CD4-positive, alpha-beta T cell treated with Interleukin-4 for 1 hour (primary cell): ENCODE data around the gene SNAPIN.
A peak's percentile ranks its signal among the peaks of the same experiment; 100 is the strongest.

ENCODE experiments used
- DNase-seq, 2 donors: peaks; one replicate each; pipeline ENCODE4 v3.0.0-alpha.2; 2020 to 2022

Gene SNAPIN, protein sequence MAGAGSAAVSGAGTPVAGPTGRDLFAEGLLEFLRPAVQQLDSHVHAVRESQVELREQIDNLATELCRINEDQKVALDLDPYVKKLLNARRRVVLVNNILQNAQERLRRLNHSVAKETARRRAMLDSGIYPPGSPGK

DNA sequence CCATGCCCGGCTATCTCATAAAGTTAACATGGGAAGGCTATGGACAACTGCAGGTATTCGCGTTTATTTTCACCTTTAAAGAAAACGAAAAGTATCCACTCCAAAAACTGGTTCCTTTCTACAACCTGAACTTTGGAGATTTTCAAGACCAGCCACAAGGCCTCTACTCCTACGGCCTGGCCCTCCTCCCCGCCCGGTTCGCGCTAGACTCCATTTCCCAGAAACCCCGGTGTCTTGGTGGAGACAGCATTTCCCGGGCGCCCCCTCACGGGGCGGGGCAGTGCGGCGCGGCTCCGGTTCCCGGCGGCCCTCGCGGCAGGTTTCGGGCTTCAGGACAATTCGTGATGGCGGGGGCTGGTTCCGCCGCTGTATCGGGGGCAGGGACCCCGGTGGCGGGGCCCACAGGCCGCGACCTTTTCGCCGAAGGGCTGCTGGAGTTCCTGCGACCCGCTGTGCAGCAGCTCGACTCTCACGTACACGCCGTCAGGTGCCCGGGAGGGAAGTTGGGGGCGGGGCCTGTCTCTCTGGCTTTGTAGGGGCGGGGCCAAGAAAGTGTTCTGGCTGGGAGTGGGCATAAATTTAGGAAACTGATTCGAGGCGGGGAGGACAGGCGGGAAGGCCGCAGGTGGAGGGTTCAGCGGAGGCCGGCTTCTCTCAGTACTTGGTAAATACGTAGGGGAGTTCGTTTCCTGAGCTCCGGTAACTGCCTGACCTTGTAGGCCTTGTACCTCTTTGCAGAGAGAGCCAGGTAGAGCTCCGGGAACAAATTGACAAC lies at the start of gene SNAPIN:
SNAPIN (plus strand) TSS at position 304 of the 775 bp plus-strand sequence; CDS start at position 345, 41 bp downstream.
- DNase-seq, result peak; percentile 88 to 91

DNA sequence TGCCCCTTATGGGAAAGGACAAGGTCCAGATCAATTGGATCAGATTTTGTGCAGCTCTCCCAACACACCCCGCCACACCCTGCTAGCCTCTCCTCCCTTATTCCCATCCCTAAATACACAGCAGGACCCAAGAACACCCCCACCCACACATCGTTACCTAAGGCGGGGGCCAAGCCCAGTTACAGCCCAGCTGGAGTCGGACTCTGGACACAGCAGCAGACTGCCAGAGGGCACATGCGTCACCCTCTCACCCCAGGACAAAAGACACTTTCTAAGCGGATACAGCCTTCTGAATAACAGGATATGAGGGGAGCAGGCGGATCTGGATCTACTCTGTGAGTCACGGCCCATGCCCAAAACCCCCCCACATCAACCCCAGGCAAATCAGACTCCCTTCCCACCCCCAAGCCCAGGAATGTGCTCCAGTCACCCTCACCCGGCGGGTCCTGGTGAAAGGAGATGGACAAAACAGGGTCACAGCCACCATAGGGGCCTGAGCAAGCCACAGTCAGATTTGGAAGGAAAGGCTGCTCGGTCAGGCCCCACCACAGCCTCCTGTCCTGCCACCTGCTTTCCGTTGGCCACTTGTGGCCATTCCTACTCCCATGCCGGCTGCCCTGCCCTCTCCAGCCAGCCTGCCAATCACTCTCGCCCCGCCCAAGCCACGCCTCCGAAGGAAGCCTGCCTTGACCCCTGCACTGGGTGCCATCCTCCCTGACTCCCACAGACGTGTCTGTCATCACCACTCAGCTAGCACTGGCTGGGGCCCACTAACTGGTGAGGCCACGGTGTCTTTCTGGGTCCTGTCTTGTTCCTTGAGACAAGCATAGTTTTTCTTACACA lies 49.5 kb upstream of the SNAPIN start:
- no peak for DNase-seq

DNA sequence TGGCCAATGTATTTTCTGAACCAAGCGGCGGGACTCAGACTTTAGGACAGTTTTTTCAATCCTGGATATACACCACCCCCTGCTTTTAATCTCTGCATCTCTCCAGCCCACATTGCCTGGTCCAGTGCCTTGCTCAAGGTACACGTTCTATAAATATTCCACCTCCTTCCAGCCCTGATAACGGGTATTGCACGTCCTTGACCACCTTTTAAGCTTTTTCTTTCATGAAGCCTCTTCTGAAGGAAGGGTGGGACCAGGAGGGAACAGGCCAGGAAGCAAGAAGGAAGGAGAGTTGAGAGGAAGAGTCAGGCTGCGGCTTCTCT lies 49.0 kb upstream of the SNAPIN start:
- DNase-seq, result no peak

DNA sequence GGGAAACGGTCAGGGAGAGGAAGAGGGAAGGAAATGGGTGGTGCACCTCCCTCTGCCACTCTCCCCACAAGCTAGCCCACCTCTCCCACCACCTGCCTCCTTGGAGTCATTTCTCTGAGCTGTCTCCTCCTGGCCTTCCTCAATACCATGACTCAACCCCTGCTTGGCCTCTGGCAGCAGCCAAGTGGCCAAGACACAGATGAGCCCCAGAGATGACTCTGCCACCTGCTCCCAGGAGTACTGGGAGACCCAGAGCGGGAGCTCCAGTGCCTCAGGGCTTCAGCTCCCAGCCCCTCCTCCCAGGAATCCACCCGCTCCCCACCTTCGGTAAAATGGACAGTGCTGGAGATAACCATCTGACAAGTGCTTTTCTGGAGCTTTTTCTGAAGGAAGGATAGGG lies 48.2 kb upstream of the SNAPIN start:
- no peak for DNase-seq

DNA sequence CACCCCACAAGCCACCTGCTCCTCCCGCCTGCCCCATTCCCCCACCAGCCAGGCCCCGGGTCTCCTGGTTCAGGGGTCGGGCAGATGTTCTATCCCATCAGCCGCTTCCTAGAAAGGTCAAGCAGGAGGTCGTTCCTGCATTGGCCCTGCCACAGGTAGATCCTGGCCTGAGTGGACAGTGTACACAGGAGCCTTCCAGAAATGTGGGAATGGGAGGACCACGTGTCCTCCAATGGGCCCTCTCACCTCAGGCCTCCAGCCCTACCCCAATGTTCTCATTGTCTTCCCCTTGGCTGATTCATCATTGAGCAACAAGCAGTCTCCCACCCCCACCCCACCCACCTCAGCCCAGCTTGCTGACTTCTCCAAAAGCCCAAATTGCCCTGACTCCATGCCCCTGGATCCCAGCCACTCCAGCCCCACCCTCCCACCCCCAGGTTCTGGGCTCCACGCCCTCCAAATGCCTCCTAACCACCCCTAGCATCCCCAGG lies 47.6 kb upstream of the SNAPIN start:
- no peak for DNase-seq

DNA sequence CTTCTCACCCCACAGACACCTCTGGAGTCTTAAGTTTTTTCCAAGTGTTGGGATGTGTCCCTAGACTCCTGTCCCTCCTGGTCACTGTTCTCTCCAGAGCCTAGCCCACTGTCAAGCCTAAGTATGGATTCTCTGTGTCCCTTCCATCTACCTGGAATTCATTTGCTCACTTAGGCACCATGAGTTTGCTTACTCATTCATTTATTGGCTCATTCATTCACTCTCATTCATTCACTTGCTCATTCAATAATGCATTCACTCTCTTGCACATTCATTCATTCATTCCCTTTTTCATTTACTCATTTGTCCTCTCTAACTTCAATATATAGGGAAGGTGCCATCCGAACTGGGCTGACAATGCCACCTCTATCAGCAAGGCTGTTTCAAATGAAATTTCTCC lies 47.1 kb upstream of the SNAPIN start:
- no peak for DNase-seq

DNA sequence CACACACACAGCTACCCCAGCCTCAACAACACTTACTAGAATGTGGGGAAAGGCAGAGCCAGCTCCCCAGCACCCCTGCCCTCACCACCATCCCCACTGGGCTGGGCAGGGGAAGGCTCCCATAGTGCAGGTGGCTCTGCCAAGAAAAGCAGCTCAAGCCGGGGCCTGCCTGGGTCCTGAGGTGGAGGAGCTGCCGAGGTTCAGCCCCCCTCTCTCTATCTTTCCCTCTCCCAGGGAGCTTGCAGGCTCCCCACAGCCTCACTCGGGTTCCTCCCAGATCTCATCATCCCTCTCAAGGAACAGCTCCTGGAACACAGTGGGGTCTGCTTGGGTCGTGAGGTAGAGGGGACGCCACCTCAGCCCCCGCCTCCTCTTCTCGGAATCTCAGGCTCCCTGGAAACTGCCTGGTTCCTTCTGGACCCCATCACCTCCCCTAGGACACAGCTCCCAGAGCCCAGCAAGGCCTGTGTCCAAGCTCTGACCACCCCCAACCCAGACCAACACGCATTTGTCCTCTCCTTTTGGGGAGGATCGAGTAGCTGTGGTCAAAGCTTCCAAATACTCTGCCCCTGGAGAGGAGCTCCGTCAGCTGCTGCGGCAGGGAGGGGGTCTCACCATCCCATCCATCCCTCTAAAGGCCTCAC lies 46.3 kb upstream of the SNAPIN start:
- no peak for DNase-seq

DNA sequence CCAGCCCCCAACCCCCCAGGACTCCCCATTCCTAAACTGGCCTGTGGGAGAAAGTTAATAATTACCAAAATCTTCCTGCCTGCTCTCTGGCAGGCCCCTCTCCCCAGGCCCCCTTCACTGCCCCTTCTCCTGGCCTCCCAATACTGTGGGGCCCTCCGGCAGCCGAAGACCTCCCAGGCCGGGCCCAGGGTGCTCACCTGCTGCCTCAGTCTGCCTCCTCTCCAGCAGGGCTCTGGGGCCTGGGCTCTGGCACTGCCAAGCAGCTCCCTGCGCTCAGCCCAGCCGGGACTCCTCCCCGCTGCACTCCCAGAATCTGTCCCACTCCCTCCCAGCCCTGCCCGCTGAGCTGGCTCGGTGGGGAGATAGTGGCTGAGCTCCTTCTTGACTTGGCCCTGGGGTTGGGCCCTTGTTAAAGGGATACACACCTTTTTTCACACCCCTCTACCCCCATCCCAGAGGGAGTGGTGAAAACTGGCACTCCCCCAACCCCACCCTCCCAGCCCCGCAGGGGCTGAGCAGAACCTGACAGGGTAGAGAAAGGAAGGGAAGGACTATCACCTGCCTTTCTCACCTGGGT lies 45.7 kb upstream of the SNAPIN start, which contains the start of gene S100A16:
S100A16 (minus strand) TSS at position 383 of the 577 bp plus-strand sequence. CDS start 4,986 bp downstream, outside the sequence.
- DNase-seq, result no peak

DNA sequence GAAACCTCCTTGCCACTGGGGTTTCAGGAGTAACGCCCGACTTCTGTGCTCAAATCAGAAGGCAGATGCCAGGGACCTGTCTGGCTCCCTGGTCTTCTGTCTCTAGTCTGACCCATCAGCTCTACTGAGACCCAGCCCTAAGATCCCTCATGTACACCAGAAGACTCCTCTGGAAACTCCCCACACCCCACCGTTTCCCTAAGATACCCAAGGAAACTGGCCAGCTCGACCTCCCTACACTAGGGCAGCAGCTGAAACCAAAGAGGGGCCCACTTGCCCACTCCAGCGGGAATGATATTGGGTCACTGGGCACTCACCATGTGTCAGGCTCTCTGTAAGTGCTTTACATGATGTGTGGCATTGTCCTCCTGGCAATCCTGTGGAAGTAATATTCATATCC lies 45.1 kb upstream of the SNAPIN start:
- DNase-seq, result no peak

DNA sequence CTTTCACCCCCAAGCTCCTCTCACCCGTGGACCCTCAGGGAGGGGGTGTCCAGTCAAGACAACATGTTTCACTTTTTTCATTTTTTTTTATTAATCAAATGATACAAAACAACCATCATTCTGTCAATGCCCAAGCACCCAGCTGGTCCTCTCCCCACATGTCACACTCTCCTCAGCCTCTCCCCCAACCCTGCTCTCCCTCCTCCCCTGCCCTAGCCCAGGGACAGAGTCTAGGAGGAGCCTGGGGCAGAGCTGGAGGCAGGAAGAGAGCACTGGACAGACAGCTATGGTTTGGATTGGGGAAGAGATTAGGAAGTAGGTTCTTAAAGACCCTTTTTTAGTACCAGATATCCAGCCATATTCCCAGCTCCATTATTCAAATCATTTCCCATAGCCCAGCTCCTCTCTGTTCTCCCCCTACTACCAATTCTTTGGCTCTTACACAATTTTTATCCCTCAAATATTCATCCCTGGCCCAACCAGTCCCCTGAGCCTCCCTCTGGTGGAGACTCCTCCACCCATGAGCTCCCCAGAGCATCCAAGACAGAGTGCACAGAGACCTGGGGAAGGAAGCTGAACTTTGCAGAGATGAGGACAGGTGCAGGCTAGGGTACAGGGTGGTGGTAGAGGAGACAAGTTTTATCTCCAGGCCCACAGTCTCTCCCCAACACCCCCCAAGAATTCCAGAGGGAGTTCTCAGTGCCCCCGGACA lies 44.2 kb upstream of the SNAPIN start:
- DNase-seq, result no peak

DNA sequence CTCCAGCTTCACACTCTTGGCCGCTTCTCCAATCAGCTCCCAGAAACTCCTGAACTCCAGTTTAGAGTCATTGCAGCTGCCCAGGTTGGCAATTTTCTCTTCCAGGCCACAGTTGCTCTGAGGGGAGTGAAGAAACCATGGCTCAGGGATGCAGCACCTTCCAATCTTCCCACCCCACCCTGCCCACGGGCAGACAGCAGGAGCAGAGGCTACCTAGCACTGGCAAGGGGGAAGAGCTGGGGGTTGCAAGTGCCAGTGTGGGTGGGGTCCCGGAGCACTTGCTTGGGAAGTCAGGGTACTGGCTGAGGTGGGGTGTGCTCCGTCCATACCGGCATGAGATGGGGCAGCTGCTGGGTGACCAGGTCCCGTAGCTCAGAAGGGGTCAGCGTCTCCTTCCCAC lies 43.6 kb upstream of the SNAPIN start:
- no peak for DNase-seq

DNA sequence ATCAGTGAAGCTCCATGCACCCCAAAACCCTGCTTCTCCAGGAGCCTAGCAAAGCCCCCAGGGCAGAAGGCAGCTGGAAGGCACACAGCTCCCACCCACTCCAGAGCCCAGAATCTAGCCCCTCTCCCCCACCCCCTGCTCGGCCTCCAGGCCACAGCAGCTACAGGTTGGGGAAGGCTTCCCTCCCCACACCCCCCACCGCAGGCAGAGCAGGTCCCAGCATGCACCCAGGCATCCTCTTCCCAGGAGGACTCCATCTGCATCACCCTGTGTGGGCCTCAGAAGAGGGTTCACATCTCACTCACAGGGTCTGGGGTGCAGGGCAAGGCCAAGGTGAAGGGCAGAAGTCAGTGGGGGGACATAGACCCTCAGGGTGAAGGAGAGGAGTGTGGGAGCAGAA lies 43.1 kb upstream of the SNAPIN start:
- DNase-seq, result no peak

DNA sequence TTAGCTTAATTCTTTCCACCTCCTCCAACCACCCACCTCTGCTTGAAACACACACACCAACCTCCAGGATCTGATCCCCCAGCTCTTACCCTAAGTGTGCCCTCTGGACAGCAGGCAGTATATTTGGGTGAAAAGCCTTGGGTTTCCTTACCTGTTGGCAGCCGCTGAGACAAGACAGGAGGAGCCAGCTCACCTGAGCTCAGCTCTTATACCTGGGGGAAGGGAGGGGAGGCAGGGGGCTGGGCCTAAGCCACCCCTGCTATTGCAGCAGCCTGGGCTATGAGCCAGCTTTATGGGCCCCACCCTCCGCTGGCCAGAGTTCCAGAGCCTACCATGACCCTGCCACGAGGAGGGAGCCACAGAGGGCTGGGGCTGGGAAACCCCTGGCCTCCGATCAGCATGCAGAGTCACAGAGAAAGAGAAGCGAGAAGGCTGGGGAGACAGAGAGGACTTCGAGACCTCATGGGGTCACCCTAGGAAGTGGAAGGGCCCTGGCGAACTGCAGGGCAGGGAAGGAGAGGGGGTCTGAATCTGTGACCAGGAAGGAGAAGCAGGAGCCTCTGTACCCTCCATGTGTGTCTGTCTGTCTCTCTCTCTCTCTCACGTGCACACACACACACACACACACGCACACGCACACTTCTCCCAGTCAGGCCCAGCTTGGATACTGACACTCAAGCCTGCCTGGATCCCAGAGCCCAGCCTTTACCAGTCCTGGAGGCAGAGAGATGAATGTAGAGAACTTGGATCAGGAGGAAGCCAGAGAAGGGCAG lies 42.2 kb upstream of the SNAPIN start, which contains the start of gene S100A14:
S100A14 (minus strand) TSS at position 182 of the 773 bp plus-strand sequence. CDS start 467 bp downstream, outside the sequence.
- DNase-seq, result no peak

DNA sequence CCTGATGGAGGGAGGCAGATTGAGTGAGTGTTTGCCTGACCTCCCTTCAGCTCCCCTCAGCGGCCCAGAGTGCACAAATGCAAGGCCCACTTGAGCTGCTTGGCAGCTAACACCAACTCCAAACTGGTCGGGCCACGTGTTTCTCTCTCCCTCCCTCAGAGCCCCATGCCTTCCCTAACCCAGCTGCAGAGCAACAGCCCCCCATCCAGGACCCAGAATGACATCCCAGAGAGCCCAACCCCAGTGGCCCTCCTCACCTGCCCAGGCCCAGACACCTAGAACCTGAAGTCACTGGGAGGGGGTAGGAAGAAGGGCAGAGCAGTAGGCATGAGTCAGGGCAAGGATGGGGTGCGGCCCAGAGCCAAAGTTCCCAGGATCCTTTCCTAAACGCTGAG lies 41.6 kb upstream of the SNAPIN start:
- no peak for DNase-seq

DNA sequence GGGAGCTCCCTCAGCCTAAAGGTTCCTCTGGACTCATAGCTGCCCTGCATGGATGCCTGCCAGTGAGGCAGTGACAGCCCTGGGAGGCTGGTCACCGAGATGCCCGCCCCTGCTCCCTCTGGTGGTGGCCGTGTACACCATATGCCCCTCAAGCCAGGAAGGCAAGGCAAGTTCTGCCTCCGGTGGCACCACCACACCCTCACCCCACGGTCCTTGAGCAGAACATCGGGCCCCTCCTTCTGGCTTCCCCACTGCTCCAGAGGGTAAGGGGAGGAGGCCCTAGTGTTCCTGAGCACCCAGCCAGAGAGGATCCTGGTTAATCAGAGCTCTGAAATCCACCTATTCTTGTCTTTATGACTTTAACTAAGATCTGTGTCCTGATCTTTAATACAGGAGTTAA lies 40.8 kb upstream of the SNAPIN start:
- peak; percentile 62 to 69 for DNase-seq

DNA sequence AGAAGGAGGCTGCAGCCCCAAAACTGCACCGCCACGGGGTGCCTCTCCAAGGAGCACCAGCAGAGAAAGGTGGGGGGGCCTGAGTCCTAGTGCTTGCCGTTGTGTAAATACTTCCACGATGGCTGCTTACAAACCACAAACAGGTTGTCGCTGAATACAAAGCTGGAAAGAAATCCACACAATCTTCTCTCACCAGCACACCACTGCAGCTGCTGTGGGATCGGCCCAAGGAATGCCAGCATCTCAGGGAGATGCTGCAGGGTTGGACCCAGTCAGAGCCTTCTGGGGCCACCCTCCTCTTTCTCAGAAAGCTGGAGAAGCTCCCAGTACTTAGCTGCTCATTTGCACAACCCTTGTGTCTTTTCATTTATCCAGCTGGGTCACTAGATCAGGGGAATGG lies 39.3 kb upstream of the SNAPIN start:
- no peak for DNase-seq

DNA sequence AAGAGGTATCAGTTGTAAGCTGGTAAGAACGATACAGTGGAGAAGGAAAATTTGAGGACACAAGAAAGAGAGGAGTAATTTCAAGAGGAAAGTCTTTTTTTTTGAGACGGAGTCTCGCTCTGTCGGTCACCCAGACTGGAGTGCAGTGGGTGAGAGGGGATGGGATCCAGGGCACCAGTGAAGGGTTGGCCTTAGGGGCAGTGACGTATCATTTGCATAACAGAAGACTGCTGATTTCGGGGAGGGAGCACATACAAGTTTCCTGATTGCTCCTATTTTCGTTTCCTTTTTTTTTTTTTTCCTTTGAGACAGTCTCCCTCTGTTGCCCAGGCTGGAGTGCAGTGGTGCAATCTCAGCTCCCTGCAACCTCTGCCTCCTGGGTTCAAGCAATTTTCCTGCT lies 35.4 kb upstream of the SNAPIN start:
- DNase-seq, result no peak

DNA sequence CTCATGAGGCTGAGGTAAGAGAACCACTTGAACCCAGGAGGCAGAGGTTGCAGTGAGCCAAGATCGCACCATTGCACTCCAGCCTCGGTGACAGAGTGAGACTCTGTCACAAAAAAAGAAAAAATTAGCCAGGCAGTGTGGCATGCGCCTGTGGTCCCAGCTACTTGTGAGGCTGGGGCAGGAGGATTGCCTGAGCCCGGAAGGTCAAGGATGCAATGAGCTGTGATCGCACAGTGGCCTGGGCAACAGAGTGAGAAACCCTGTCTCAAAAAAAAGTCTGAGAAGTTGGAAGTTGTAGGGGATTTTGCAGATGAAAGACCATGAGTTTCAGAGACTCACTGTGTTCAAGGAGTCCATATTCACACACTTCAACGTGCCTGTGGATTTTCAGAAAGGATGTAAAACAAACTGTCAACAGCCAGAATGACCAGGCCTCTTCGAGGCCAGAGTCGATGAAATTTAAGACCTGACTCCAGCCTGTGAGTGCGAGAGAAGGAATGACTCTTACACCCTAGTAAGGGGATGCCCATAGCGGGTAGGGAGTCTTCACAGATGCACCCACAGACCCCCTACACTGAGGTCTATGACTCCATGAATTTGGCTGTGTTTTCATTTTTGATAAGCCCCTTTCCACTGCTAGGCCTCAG lies 33.4 kb upstream of the SNAPIN start:
- DNase-seq, result no peak

DNA sequence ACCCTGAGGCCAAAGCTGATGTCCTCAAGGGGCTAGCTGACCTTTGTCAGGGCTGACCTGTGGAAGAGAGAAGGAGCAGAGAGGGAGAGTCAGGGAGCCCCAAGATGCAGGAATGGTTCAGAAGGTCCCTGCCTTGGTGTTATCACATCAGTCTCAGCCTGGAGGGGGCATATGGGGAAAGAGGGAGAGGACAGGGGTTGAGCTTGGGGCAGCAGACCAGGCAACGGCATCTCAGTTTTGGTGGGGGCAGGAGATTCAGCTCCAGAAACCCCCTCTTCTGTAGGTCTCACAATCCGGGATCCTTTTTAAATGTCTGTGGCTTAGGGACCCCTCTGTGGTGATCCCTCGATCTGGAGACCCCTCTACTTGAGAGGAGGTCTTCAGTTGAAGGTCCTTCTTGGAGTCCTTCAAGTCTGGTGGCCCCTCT lies 32.0 kb upstream of the SNAPIN start:
- DNase-seq, result no peak

DNA sequence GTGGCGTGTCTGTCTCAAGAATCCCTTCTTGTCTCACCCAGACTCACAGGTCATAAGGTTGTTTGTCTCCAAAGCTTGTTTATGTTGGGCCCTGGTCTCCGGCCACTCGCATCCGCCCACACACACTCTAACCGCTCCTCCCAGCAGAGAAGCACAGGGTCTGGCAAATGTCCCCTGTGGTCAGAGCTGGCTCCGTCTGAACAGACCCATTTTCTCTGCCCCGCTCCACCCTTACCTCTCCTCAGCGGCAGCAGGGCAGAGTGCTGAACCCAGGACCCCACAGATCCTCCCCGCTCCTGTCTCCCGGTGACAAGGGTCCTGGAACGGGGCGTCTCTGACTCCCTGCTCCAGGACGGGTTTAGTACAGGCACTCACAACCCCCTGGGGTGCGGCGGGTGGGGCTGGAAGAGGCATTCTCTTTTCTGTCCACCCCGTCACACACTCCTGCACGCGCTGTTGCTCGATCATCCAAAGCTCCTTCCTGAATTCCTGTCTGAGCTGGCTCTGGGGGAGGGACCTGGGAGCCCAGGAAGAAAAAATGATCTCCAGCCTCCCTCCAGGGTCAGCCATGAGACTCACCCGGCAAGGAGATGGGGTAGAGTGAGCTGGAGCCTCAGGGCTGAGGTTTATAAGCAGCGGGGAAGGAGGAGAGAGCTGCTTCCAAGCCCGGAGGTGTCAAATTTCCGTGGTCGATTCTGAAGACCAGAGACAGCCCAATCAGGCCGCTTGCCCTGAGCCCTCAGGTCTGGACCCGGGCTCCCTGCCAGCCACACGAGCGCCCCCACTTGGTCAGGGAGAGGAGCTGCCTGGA lies 31.4 kb upstream of the SNAPIN start, which contains the start of gene S100A13:
S100A13 (minus strand) TSS at position 602 of the 811 bp plus-strand sequence. CDS start 1,033 bp downstream, outside the sequence.
- peak in 1 of 2 donors; percentile 16 for DNase-seq
